ENCODE results near the gene MRPL22.
"Not testable (repeated sequence)": the region's sequence is repeated elsewhere in the genome, so short reads cannot be mapped to it uniquely, and the experiment has no call there.

The MRPL22 gene

GRCh38 chr5:154995679-154996078 is 54.8 kb downstream of the MRPL22 start:
- no peak for DNase-seq (ENCODE audit: low spot score)

GRCh38 chr5:154997746-154998145 is 56.9 kb downstream of the MRPL22 start:
- no peak for DNase-seq (ENCODE audit: low spot score)

GRCh38 chr5:154999865-155000264 is 59.0 kb downstream of the MRPL22 start:
- no peak for DNase-seq (ENCODE audit: low spot score)

- no peak for DNase-seq (ENCODE audit: low spot score)
Measured at GRCh38 chr5:155001523-155001922, 60.6 kb downstream of the MRPL22 start.

GRCh38 chr5:155002722-155003121 is 61.8 kb downstream of the MRPL22 start:
- DNase-seq (ENCODE audit: low spot score): not testable (repeated sequence)

- no peak for DNase-seq (ENCODE audit: low spot score)
Measured at GRCh38 chr5:155004138-155004744, 63.4 kb downstream of the MRPL22 start.

GRCh38 chr5:155006265-155006664 is 65.4 kb downstream of the MRPL22 start:
- not testable (repeated sequence) for DNase-seq (ENCODE audit: low spot score)

- DNase-seq (ENCODE audit: low spot score): no peak
Measured at GRCh38 chr5:155008669-155009068, 67.8 kb downstream of the MRPL22 start.

- no peak for DNase-seq (ENCODE audit: low spot score)
Measured at GRCh38 chr5:155010881-155011280, 70.0 kb downstream of the MRPL22 start.

- DNase-seq (ENCODE audit: low spot score): no peak
Measured at GRCh38 chr5:155013526-155013925, 72.7 kb downstream of the MRPL22 start, which contains the start of gene KIF4B. Gene KIF4B (plus strand): TSS chr5:155013755. CDS start chr5:155013860, 105 bp downstream.

- no peak for DNase-seq (ENCODE audit: low spot score)
Measured at GRCh38 chr5:155015239-155015638, 74.4 kb downstream of the MRPL22 start.

- no peak for DNase-seq (ENCODE audit: low spot score)
Measured at GRCh38 chr5:155017610-155018009, 76.7 kb downstream of the MRPL22 start.
